A204.1 (cell line): ENCODE measurements around the gene DNASE1.

Experiments
- FAIRE-seq: peaks from 2 replicates; lab custom pipeline; 2012; peaks lifted over from hg19 to GRCh38; lab: Jason Lieb, UNC

Gene DNASE1

GRCh38 chr16:3698941-3699340, 44.5 kb downstream of the DNASE1 start:
- FAIRE-seq: no peak

- FAIRE-seq: no peak
Measured at GRCh38 chr16:3701531-3701930, 47.0 kb downstream of the DNASE1 start.

GRCh38 chr16:3702082-3702481, 47.6 kb downstream of the DNASE1 start:
- no peak for FAIRE-seq

GRCh38 chr16:3706253-3707012, 51.9 kb downstream of the DNASE1 start:
- no peak for FAIRE-seq
